IPS-15b (cell line): ENCODE measurements around the gene DLGAP1.

Experiments used
- H3K27me3 ChIP-seq: one replicate; pipeline ENCODE4 v1.6.1; 2013; ENCODE audit warnings: low read length; ENCODE audit not compliant: control insufficient read depth, insufficient read depth
- H3K36me3 ChIP-seq: one replicate; pipeline ENCODE4 v1.6.1; 2013; ENCODE audit warnings: low read length; ENCODE audit not compliant: control insufficient read depth, insufficient read depth
- H3K4me1 ChIP-seq: one replicate; pipeline ENCODE4 v1.6.1; 2013; ENCODE audit warnings: mild to moderate bottlenecking, low read length; ENCODE audit not compliant: control insufficient read depth, insufficient read depth
- H3K4me3 ChIP-seq: one replicate; pipeline ENCODE4 v1.5.1; 2013; ENCODE audit warnings: low read depth, low read length
- H3K9ac ChIP-seq: one replicate; pipeline ENCODE4 v1.6.1; 2013; ENCODE audit warnings: low read depth, mild to moderate bottlenecking, low read length
- H3K9me3 ChIP-seq: one replicate; pipeline ENCODE4 v1.6.1; 2013; ENCODE audit warnings: mild to moderate bottlenecking, low read length; ENCODE audit not compliant: control insufficient read depth, insufficient read depth

Gene DLGAP1

DNA sequence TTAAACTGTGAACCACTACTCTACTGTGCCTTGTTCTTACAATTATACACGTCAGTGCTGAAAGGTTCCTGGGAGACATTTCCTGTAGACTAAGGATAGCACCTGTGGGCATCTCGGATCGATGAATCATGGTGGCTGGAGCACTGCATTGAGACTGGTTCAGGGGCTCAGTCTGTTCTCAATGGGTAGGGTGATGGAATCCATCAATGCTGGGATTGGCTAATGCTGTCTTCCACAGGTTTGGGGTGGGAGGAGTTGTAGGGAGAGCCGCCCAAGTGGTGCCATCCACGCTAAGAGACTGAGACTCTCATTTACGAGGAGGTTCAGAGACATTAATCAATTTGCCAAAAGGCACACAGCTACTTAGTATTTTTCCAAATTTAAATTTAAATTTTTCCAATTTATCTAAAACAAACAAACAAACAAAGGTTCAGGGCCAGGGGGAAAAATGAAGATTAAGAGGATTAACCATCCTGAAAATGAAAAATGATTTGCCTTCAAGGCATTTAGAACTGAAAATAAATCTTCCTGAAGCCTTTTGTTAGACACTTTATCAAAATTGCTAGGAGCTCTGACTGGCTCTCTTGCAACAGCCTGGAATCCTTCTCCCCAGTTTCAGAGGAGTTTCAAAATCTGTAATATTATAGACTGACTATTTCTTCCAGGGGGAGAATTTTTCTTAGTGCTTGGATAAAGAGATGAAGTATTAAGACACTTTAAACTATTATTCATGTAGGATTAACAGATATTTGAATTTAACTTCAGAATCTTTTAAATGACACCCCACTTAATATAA, 645.9 kb downstream of the DLGAP1 start:
- Histone ChIP-seq H3K4me3 (no peak overlapping the region), H3K9ac (no peak overlapping the region), H3K4me1 (peaks cover 6% of the 10 kb centered on the region), H3K9me3 (no peaks in the 10 kb centered on the region), H3K36me3 (no peaks in the 10 kb centered on the region), H3K27me3 (no peaks in the 10 kb centered on the region)

DNA sequence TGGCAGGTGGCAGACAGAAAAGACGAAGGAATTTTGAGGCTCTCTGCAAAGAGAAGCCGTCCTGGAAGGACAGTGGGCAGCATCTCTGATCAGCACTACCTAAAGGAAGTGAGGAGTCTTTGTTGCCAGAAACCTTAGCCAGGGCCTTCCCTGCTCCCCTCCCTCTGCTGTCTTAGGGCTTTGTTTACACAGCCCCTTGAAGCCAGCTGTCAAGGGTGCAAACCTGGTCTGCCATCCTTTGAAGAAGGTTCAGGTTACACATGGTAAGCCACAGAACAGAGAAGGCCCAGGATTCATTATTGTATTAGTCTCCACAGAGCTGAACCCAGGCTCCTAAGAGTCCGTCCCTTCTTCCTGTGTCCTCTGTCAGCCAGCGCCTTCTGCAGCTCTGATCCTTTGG, 648.5 kb downstream of the DLGAP1 start:
- peaks cover 6% of the 10 kb centered on the region for H3K4me1 ChIP-seq
- no peak overlapping the region for H3K4me3 ChIP-seq
- no peaks in the 10 kb centered on the region for H3K36me3 ChIP-seq
- H3K27me3 ChIP-seq = no peaks in the 10 kb centered on the region
- no peak overlapping the region for H3K9ac ChIP-seq
- no peaks in the 10 kb centered on the region for H3K9me3 ChIP-seq

- Histone ChIP-seq H3K9ac (no peak overlapping the region), H3K9me3 (no peaks in the 10 kb centered on the region), H3K4me3 (no peak overlapping the region), H3K36me3 (no peaks in the 10 kb centered on the region), H3K27me3 (no peaks in the 10 kb centered on the region), H3K4me1 (peaks cover 6% of the 10 kb centered on the region)
These were observed 650.8 kb downstream of the DLGAP1 start for GRCh38 chr18:3804336-3804735.

DNA sequence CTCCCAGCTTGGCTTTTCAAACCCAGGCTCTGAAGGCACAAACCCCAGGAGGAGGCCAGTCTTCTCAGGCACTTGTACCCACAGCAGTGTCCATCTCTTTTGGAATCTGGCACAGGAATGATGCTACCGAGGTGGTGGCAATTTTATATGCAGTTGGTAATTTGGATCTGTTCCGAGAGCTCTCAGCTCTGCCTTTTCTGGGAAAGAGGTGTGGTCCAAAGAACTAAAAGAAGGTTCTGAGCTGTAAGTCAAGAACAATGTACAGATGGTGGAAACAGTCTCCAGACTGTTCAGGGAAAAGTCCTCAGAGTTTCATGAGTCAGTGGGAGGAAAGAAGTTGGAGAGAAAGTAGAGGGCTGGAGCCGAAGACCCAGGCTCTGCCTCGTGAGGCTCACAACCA, 651.8 kb downstream of the DLGAP1 start:
- no peaks in the 10 kb centered on the region for H3K36me3 ChIP-seq
- H3K9me3 ChIP-seq = no peaks in the 10 kb centered on the region
- peaks cover 6% of the 10 kb centered on the region for H3K4me1 ChIP-seq
- no peaks in the 10 kb centered on the region for H3K27me3 ChIP-seq
- no peak overlapping the region for H3K4me3 ChIP-seq
- no peak overlapping the region for H3K9ac ChIP-seq

DNA sequence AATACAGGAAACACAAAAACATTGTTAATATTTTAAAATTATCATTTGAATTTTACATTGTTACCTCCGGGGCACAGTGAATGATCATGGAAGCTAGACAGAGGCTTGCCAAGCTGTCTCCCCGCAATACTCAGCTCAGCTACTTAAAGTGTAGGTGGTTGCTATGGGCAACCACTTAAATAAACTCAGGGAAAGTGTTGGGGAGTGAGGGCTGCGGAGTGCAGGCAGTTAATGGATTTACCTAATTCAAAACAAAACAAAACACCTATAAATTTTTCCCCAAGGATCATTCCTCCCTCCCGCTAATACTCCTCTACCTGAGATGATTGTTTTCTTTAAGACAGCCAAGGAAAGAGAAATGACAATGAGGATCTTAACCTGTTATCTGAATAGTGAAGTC, 655.6 kb downstream of the DLGAP1 start:
- Histone ChIP-seq H3K4me3 (no peak overlapping the region), H3K27me3 (no peaks in the 10 kb centered on the region), H3K9ac (no peak overlapping the region), H3K4me1 (peaks cover 4% of the 10 kb centered on the region), H3K9me3 (no peaks in the 10 kb centered on the region), H3K36me3 (no peaks in the 10 kb centered on the region)

DNA sequence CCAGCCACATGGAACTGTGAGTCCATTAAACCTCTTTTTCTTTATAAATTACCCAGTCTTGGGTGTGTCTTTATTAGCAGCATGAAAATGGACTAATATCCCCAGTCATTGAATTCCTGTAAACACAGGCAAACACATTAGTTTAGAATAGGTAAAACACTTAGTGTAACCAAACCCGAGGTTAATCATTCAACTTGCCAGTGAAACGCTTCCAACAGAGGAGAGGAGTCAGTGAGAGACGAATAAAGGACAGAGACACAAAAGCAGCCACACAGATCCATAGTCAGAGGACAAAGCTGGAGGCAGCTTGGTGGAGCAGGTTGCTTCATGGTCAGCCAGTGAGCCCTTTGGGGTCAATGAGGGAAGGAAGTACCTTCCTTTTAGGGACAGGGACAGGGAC, 657.1 kb downstream of the DLGAP1 start:
- Histone ChIP-seq H3K27me3 (no peaks in the 10 kb centered on the region), H3K9me3 (no peaks in the 10 kb centered on the region), H3K4me3 (no peak overlapping the region), H3K36me3 (no peaks in the 10 kb centered on the region), H3K4me1 (peaks cover 6% of the 10 kb centered on the region), H3K9ac (no peak overlapping the region)

- Histone ChIP-seq H3K9me3 (no peaks in the 10 kb centered on the region), H3K27me3 (no peaks in the 10 kb centered on the region), H3K36me3 (no peaks in the 10 kb centered on the region), H3K4me3 (no peak overlapping the region), H3K9ac (no peak overlapping the region), H3K4me1 (peaks cover 6% of the 10 kb centered on the region)
These were observed 658.7 kb downstream of the DLGAP1 start for GRCh38 chr18:3796434-3796833.

DNA sequence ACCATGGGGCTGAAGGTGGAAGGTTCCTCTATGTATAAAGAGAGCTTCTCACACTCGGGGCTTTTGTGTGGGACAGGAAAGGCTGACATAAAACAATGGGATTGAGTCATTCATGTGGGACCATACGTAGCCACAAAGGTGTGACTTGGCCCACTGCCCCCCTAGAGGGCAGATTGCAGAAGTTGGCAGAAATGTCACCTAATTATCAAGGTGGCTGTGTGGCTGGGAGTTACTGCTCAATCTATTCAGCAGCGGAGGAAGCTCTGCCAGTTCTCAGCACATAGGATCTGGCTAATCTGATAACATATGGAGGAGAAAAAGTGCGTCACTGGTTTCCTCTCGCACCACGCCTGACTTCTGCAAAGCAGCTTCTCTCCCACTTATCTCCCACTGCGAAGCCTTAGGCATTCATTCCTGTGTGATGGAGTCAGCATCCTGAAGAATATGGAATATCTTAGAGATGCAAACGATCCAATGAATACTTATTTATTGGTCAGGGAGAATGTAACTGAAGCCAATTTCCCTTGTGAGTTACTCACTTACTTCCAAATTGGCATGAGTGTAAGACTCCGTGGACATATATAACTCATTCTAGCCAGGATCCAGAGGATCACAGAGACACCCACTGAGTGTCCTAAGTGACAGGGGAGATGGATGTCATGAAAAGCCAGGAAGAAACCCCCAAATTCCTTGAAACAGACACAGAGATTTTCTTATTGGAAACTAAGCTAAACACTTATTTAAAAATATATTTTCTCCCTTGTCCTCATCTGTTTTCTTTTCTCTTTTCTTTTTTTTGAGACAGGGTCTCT, 660.4 kb downstream of the DLGAP1 start:
- Histone ChIP-seq H3K4me1 (peaks cover 6% of the 10 kb centered on the region), H3K27me3 (no peaks in the 10 kb centered on the region), H3K9me3 (no peaks in the 10 kb centered on the region), H3K36me3 (no peaks in the 10 kb centered on the region), H3K4me3 (no peak overlapping the region), H3K9ac (no peak overlapping the region)

- no peak overlapping the region for H3K4me3 ChIP-seq
- no peak overlapping the region for H3K9ac ChIP-seq
- H3K4me1 ChIP-seq = peaks cover 6% of the 10 kb centered on the region
- no peaks in the 10 kb centered on the region for H3K9me3 ChIP-seq
- no peaks in the 10 kb centered on the region for H3K27me3 ChIP-seq
- H3K36me3 ChIP-seq = no peaks in the 10 kb centered on the region
These were observed 661.6 kb downstream of the DLGAP1 start for GRCh38 chr18:3793545-3793944.

GRCh38 chr18:3793111-3793510, 662.0 kb downstream of the DLGAP1 start:
- no peaks in the 10 kb centered on the region for H3K36me3 ChIP-seq
- H3K9me3 ChIP-seq = no peaks in the 10 kb centered on the region
- H3K4me3 ChIP-seq = no peak overlapping the region
- H3K4me1 ChIP-seq = peaks cover 6% of the 10 kb centered on the region
- H3K9ac ChIP-seq = no peak overlapping the region
- H3K27me3 ChIP-seq = no peaks in the 10 kb centered on the region

DNA sequence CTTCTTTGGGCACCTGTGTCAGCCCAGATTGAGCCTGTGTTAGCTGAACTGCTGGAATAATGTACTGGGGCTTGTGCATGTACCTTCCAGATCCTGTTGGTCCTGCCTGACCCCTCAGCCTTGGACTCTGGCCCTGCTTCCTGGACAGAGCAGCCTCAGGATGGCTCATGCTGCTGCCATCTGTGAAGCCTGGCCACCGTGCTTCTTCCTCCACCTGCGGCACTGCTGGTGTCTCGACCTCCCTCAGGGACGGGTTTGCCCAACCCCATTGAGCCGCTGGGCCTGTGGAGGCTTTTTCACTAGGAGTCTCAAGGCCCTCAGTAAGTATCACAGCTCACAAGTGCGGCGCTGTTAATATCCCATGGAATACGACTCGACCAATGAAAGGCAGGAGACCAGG, 662.4 kb downstream of the DLGAP1 start:
- no peaks in the 10 kb centered on the region for H3K9me3 ChIP-seq
- H3K36me3 ChIP-seq = no peaks in the 10 kb centered on the region
- no peak overlapping the region for H3K4me3 ChIP-seq
- H3K9ac ChIP-seq = no peak overlapping the region
- no peaks in the 10 kb centered on the region for H3K27me3 ChIP-seq
- H3K4me1 ChIP-seq = peaks cover 6% of the 10 kb centered on the region

DNA sequence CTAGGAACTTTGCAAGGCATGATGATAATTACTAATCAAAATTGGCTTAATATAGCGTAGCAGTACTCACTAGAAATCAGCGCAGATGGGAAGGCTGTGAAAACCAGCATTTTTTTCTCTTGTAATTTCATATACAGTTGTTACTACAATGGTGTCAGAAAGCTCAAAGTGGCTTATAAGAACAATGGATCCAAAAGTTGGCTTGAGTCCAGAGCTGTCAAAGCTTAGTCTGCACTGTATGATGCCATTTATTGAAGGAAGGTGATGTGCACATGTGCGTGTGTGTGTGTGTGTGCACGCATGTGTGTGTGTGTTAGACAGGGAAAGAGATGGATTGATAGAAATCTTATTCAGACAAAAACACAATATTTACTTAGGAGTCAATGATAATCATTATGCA, 663.9 kb downstream of the DLGAP1 start:
- Histone ChIP-seq H3K9me3 (no peaks in the 10 kb centered on the region), H3K4me1 (peaks cover 6% of the 10 kb centered on the region), H3K36me3 (no peaks in the 10 kb centered on the region), H3K27me3 (no peaks in the 10 kb centered on the region), H3K4me3 (no peak overlapping the region), H3K9ac (no peak overlapping the region)
